Neural progenitor cell (in vitro differentiated cells): Measurements from ENCODE around the gene CDK5. TPM values are rescaled to one million over a fixed set of nuclear protein-coding genes. Genes with fewer than 3 reads are reported as not detected.

ENCODE experiments used
- DNase-seq: peaks from one replicate; pipeline ENCODE4 v3.0.0-alpha.2; 2016; ENCODE audit warnings: low spot score
- H2AFZ ChIP-seq: fragments of 200-600 bp; sonication (generic); replicated peaks from 2 replicates; pipeline ENCODE4 v1.6.1; 2016; ENCODE audit warnings: antibody characterized with exemption
- H3F3A ChIP-seq: fragments of 200-600 bp; sonication (generic); 2 replicates; pipeline ENCODE4 v1.6.1; 2016; ENCODE audit warnings: antibody characterized with exemption, low read depth
- H3K27ac ChIP-seq: fragments of 200-600 bp; sonication (generic); 2 replicates; pipeline ENCODE4 v1.5.1; 2016; ENCODE audit warnings: mild to moderate bottlenecking
- H3K27me3 ChIP-seq: fragments of 200-600 bp; sonication (generic); 2 replicates; pipeline ENCODE4 v1.6.1; 2016; ENCODE audit warnings: mild to moderate bottlenecking, moderate library complexity
- H3K36me3 ChIP-seq: fragments of 200-600 bp; sonication (generic); 2 replicates; pipeline ENCODE4 v1.5.1; 2016
- H3K4me1 ChIP-seq: fragments of 200-600 bp; sonication (generic); 2 replicates; pipeline ENCODE4 v1.6.1; 2016; ENCODE audit warnings: mixed run types
- H3K4me2 ChIP-seq: fragments of 200-600 bp; sonication (generic); 2 replicates; pipeline ENCODE4 v1.6.1; 2016
- H3K4me3 ChIP-seq: fragments of 200-600 bp; sonication (generic); 2 replicates; pipeline ENCODE4 v1.5.1; 2016
- H3K79me2 ChIP-seq: fragments of 200-600 bp; sonication (generic); 2 replicates; pipeline ENCODE4 v1.6.1; 2016; ENCODE audit warnings: low read depth
- H3K9ac ChIP-seq: fragments of 200-600 bp; sonication (generic); 2 replicates; pipeline ENCODE4 v1.6.1; 2016
- H3K9me3 ChIP-seq: fragments of 200-600 bp; sonication (generic); 2 replicates; pipeline ENCODE4 v1.5.1; 2016; ENCODE audit warnings: low read depth
- H4K20me1 ChIP-seq: fragments of 200-600 bp; sonication (generic); 2 replicates; pipeline ENCODE4 v1.6.1; 2016; ENCODE audit warnings: low read depth
- H3K27ac Mint-ChIP-seq: 3 replicates; pipeline ENCODE4 v1.8.0; 2021; ENCODE audit warnings: mixed read lengths
- H3K27me3 Mint-ChIP-seq: 2 replicates; pipeline ENCODE4 v1.8.0; 2022; ENCODE audit warnings: low read depth, mild to moderate bottlenecking, inconsistent platforms, moderate library complexity, mixed read lengths; ENCODE audit not compliant: insufficient read depth
- H3K36me3 Mint-ChIP-seq: 3 replicates; pipeline ENCODE4 v1.8.0; 2021; ENCODE audit warnings: mixed read lengths
- H3K4me1 Mint-ChIP-seq: 3 replicates; pipeline ENCODE4 v1.8.0; 2021; ENCODE audit warnings: mixed read lengths
- H3K4me3 Mint-ChIP-seq: 3 replicates; pipeline ENCODE4 v1.8.0; 2021; ENCODE audit warnings: mild to moderate bottlenecking, moderate library complexity, mixed read lengths
- H3K9me3 Mint-ChIP-seq: 3 replicates; pipeline ENCODE4 v1.8.0; 2020; ENCODE audit warnings: mixed read lengths
- CTCF ChIP-seq: fragments of 200-600 bp; sonication (generic); IDR thresholded peaks from 2 replicates; pipeline ENCODE4 v1.5.1; 2017; ENCODE audit warnings: antibody characterized with exemption, mild to moderate bottlenecking
- EZH2 ChIP-seq: fragments of 200-600 bp; sonication (generic); IDR thresholded peaks from 2 replicates; pipeline ENCODE4 v1.6.1; 2017; ENCODE audit warnings: antibody characterized with exemption, mild to moderate bottlenecking, moderate library complexity
- EZH2phosphoT487 ChIP-seq: fragments of 200-600 bp; sonication (generic); IDR thresholded peaks from 2 replicates; pipeline ENCODE4 v1.6.1; 2017; ENCODE audit warnings: antibody characterized with exemption
- total RNA-seq: library from RNA; depleted of rRNA; stranded (reverse); fragments of >200 nt; gene quantifications from 2 replicates; pipeline ENCODE4 v1.2.3, GENCODE V29; 2015; ENCODE audit warnings: low replicate concordance

CDK5 gene
- total RNA-seq, 1 donor from 2014 or later, result 8.1 TPM

DNA sequence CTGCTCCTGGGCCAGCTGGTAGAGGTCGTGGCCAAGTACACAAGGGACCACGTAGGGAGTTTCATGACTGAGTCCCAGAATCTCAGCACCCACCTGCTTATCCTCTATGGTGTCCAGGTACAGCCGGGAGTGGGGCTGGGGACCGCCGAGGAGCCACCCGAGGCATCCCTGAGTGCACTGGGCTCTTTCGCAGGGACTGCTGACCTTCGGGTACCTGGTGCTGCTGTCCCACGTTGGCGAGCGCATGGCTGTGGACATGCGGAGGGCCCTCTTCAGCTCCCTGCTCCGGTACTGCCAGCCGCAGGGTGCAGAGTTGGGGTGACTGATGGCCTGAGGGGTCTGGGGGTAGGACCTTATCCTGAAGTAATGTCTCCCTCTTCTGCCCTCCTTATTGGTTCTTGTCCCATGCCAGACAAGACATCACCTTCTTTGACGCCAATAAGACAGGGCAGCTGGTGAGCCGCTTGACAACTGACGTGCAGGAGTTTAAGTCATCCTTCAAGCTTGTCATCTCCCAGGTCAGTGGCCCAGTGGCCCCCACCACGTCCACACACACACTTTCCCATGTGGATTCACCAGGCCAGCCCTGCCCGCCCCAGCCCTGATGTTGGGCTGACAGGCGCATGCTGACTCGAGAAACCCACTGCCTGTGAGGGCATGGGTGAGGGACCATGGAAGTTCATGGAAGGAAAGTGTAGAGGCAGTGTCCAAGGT, 23.2 kb downstream of the CDK5 start:
- Histone ChIP-seq H3K27me3 (no peaks in the 10 kb centered on the region), H3K27ac (no peak overlapping the region), H3K9me3 (no peaks in the 10 kb centered on the region), H4K20me1 (no peaks in the 10 kb centered on the region), H3F3A (no peaks in the 10 kb centered on the region), H3K4me2 (no peak overlapping the region), H3K79me2 (no peaks in the 10 kb centered on the region), H3K4me3 (no peak overlapping the region), H3K4me1 (no peaks in the 10 kb centered on the region), H3K9ac (no peak overlapping the region), H2AFZ (no peak overlapping the region), H3K36me3 (no peaks in the 10 kb centered on the region)
- TF ChIP-seq EZH2 (no peak), CTCF (no peak), EZH2phosphoT487 (no peak)
- Mint-ChIP-seq H3K27ac (no peak overlapping the region), H3K27me3 (peaks cover 4% of the 10 kb centered on the region), H3K4me3 (no peak overlapping the region), H3K36me3 (peaks cover 4% of the 10 kb centered on the region), H3K4me1 (peaks cover 12% of the 10 kb centered on the region), H3K9me3 (no peaks in the 10 kb centered on the region)
- DNase-seq, result no peak

DNA sequence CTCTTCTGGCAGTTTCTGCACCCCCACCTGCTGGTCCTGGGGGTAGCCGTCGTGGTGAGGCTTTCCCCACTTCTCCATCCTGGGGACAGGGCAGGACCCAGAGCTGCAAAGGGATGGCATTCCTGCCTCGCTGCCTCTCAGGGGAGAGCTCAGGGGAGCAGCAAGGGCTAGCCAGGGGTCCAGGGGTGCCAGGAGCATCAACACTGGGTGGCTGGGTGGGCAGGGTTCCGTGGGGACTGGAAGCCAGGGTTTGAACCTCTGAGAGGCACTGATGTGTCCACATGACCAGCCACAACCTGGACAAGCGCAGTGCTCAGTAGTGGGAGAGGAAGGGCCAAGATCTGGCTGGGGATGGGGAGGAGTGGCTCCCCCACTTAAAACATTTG, 23.8 kb downstream of the CDK5 start:
- no peak for DNase-seq
- Histone ChIP-seq H3F3A (no peaks in the 10 kb centered on the region), H3K79me2 (peaks cover 2% of the 10 kb centered on the region), H3K27ac (no peak overlapping the region), H3K27me3 (no peaks in the 10 kb centered on the region), H3K4me3 (no peak overlapping the region), H3K36me3 (no peaks in the 10 kb centered on the region), H3K4me2 (no peak overlapping the region), H3K9ac (no peak overlapping the region), H4K20me1 (no peaks in the 10 kb centered on the region), H2AFZ (no peak overlapping the region), H3K9me3 (no peaks in the 10 kb centered on the region), H3K4me1 (no peaks in the 10 kb centered on the region)
- Mint-ChIP-seq H3K4me1 (peaks cover 14% of the 10 kb centered on the region), H3K9me3 (no peaks in the 10 kb centered on the region), H3K27ac (no peak overlapping the region), H3K4me3 (no peak overlapping the region), H3K36me3 (peaks cover 4% of the 10 kb centered on the region), H3K27me3 (peaks cover 6% of the 10 kb centered on the region)
- no peak for TF ChIP-seq EZH2
- no peak for TF ChIP-seq EZH2phosphoT487
- TF ChIP-seq CTCF, result no peak

- H2AFZ ChIP-seq, result no peak overlapping the region
- Mint-ChIP-seq H3K4me1 (peaks cover 14% of the 10 kb centered on the region), H3K4me3 (no peak overlapping the region), H3K36me3 (peaks cover 4% of the 10 kb centered on the region), H3K27ac (no peak overlapping the region), H3K9me3 (no peaks in the 10 kb centered on the region), H3K27me3 (peaks cover 7% of the 10 kb centered on the region)
- DNase-seq, result no peak
- H3K4me3 ChIP-seq, result no peak overlapping the region
- H3K79me2 ChIP-seq, result peaks cover 2% of the 10 kb centered on the region
- H3K27me3 ChIP-seq, result no peaks in the 10 kb centered on the region
- no peaks in the 10 kb centered on the region for H4K20me1 ChIP-seq
- H3K27ac ChIP-seq, result no peak overlapping the region
- TF ChIP-seq CTCF (no peak), EZH2phosphoT487 (no peak)
- H3K9ac ChIP-seq, result no peak overlapping the region
- no peaks in the 10 kb centered on the region for H3K36me3 ChIP-seq
- H3K4me1 ChIP-seq, result no peaks in the 10 kb centered on the region
- H3K4me2 ChIP-seq, result no peak overlapping the region
- no peaks in the 10 kb centered on the region for H3K9me3 ChIP-seq
- H3F3A ChIP-seq, result no peaks in the 10 kb centered on the region
Measured at GRCh38 chr7:151032936-151033863, 24.5 kb downstream of the CDK5 start.
